Right renal cortex interstitium (tissue), 3 donors: ENCODE measurements around the gene TMEM260. TPM values are rescaled to one million over a fixed set of nuclear protein-coding genes. Genes with fewer than 3 reads are reported as not detected.
"Not testable (repeated sequence)": the region's sequence is repeated elsewhere in the genome, so short reads cannot be mapped to it uniquely, and the experiment has no call there.

Source experiments
- DNase-seq, 3 donors: peaks; one replicate each; pipeline ENCODE4 v3.0.0-alpha.2; 2013; ENCODE audit warnings: low read depth in 3 of 3, low spot score in 2 of 3
- polyA plus RNA-seq, 3 donors: library from polyadenylated mRNA; unstranded; fragments of 120-200 nt; gene quantifications; one replicate each; pipeline ENCODE4 v1.2.1, GENCODE V29; 2013; ENCODE audit not compliant: insufficient read length in 3 of 3

Gene TMEM260
- polyA plus RNA-seq, 3 donors: 30.3 to 33.8 (median 30.6) TPM

- no peak for DNase-seq
These were observed 14.8 kb downstream of the TMEM260 start for GRCh38 chr14:56594428-56594827.

GRCh38 chr14:56598519-56598918 is 18.9 kb downstream of the TMEM260 start:
- DNase-seq: no peak

- no peak for DNase-seq
These were observed 24.1 kb downstream of the TMEM260 start for GRCh38 chr14:56603648-56604047.

- no peak for DNase-seq
These were observed 29.1 kb downstream of the TMEM260 start for GRCh38 chr14:56608689-56609088.

GRCh38 chr14:56611663-56612062 is 32.1 kb downstream of the TMEM260 start:
- DNase-seq: not testable (repeated sequence)

GRCh38 chr14:56617084-56617483 is 37.5 kb downstream of the TMEM260 start:
- no peak for DNase-seq

- DNase-seq: no peak
These were observed 51.1 kb downstream of the TMEM260 start for GRCh38 chr14:56630707-56631106.

GRCh38 chr14:56632195-56632594 is 52.6 kb downstream of the TMEM260 start:
- DNase-seq: no peak

GRCh38 chr14:56633544-56633943 is 53.9 kb downstream of the TMEM260 start:
- DNase-seq: no peak

- DNase-seq: no peak
These were observed 55.4 kb downstream of the TMEM260 start for GRCh38 chr14:56635041-56635440.

- DNase-seq: no peak
These were observed 67.9 kb downstream of the TMEM260 start for GRCh38 chr14:56647493-56647892.

- no peak for DNase-seq
These were observed 69.1 kb downstream of the TMEM260 start for GRCh38 chr14:56648508-56649301.

- DNase-seq: no peak
These were observed 69.8 kb downstream of the TMEM260 start for GRCh38 chr14:56649382-56649781.

- DNase-seq: no peak
These were observed 70.5 kb downstream of the TMEM260 start for GRCh38 chr14:56650048-56650447.

- DNase-seq: no peak
These were observed 71.4 kb downstream of the TMEM260 start for GRCh38 chr14:56650979-56651378.

- DNase-seq: no peak
These were observed 78.0 kb downstream of the TMEM260 start for GRCh38 chr14:56657604-56658003.

- DNase-seq: no peak
These were observed 79.8 kb downstream of the TMEM260 start for GRCh38 chr14:56659378-56659777.

- DNase-seq: no peak
These were observed 80.5 kb downstream of the TMEM260 start for GRCh38 chr14:56659964-56660551.

GRCh38 chr14:56660677-56661389 is 81.2 kb downstream of the TMEM260 start:
- DNase-seq: no peak

GRCh38 chr14:56661478-56661877 is 81.9 kb downstream of the TMEM260 start:
- no peak for DNase-seq

GRCh38 chr14:56664811-56665421 is 85.3 kb downstream of the TMEM260 start:
- DNase-seq: no peak
